Ovary (tissue), 9 donors: ENCODE measurements around the gene NSUN6. TPM values are rescaled to one million over a fixed set of nuclear protein-coding genes. Genes with fewer than 3 reads are reported as not detected.
A peak's percentile ranks its signal among the peaks of the same experiment; 100 is the strongest.

Source experiments
- DNase-seq, 5 donors: peaks; one replicate each; pipeline ENCODE4 v3.0.0-alpha.2; 2019 to 2020
- H3K27ac ChIP-seq, 2 donors: fragments of 200-600 bp; one replicate each; pipeline versions ENCODE4 v1.5.1 to v1.8.0; 2019 to 2022
- H3K27me3 ChIP-seq: fragments of 200-600 bp; one replicate; pipeline ENCODE4 v1.8.0; 2022
- H3K36me3 ChIP-seq: fragments of 200-600 bp; sonication (generic); one replicate; pipeline ENCODE4 v1.5.1; 2019
- H3K4me1 ChIP-seq: one replicate; pipeline ENCODE4 v1.8.1; 2013; ENCODE audit warnings: mild to moderate bottlenecking, moderate library complexity; ENCODE audit not compliant: insufficient read depth
- H3K4me3 ChIP-seq: fragments of 200-600 bp; sonication (generic); one replicate; pipeline ENCODE4 v1.5.1; 2017
- H3K9me3 ChIP-seq, 2 donors: fragments of 200-600 bp in 1 of 2; sonication (generic) in 1 of 2; one replicate each; pipeline versions ENCODE4 v1.5.1 to v1.8.1; 2013 to 2019; ENCODE audit warnings: mild to moderate bottlenecking in 1 of 2, moderate library complexity in 1 of 2
- CTCF ChIP-seq, 3 donors: fragments of 450-650 bp in 2 of 3; fragments of 200-600 bp in 1 of 3; IDR thresholded peaks; one replicate each; pipeline versions ENCODE4 v1.5.1 to v1.8.0; 2016 to 2022; ENCODE audit warnings: antibody characterized with exemption in 3 of 3, mild to moderate bottlenecking in 1 of 3
- EP300 ChIP-seq: sonication (generic); formaldehyde crosslinking; IDR thresholded peaks from one replicate; pipeline ENCODE4 v1.6.1; 2017; ENCODE audit warnings: antibody characterized with exemption
- POLR2A ChIP-seq: fragments of 450-650 bp; IDR thresholded peaks from one replicate; pipeline ENCODE4 v1.6.1; 2017; ENCODE audit warnings: antibody characterized with exemption, mild to moderate bottlenecking, moderate library complexity
- WGBS, 3 donors: extraction: QIAGEN DNeasy Blood & Tissue Kit in 1 of 3; methylation state at CpG; one replicate each; pipeline versions ENCODE4 v1.1.5 to v1.1.7; 2013 to 2017; 5-methylcytosine and 5-hydroxymethylcytosine counted together
- intact Hi-C, 4 donors: fragments of 100-400 bp; cut with DNase I; formaldehyde crosslinking; loops; one replicate each; pipeline versions ENCODE4 v1.11.0 to v1.15.1; 2022 to 2023
- polyA plus RNA-seq, 2 donors: library from polyadenylated mRNA; stranded (reverse); fragments of 200-250 nt in 1 of 2; fragments of 350-450 nt in 1 of 2; fragmentation: Illumina TruSeq in 1 of 2; extraction: RNeasy Lipid Tissue Mini Kit (QIAGEN cat#74804) in 1 of 2; gene quantifications; one replicate each; pipeline ENCODE4 v1.2.3, GENCODE V29; 2013 to 2014
- total RNA-seq, 7 donors: library from RNA; depleted of rRNA in 2 of 7; stranded (reverse); fragments of >200 nt in 2 of 7; fragmentation: NEBNext Ultra II Directional in 3 of 7; extraction: Animal tissue kit (Norgen Biotek cat#: 25700) in 3 of 7; gene quantifications; one replicate each; pipeline versions ENCODE4 v1.1.0 to v1.2.4, GENCODE V29; 2016 to 2023
- donor health status: DM: no; HTN: no; CAD: no; lungs with moderate emphysema.
- donor health status: DM: no; HTN: no; CAD: no.
- donor health status: Bipolar disorder and iron deficiency.
- donor health status: DM: yes; HTN: yes; CAD: no.
- donor health status: DM: no; HTN: no; CAD: no.
- donor health status: DM: yes; HTN: yes; CAD: no.

NSUN6 gene
- total and polyA plus RNA-seq, 9 donors, result 8.9 to 19.5 (median 15.0) TPM

- Histone ChIP-seq H3K9me3 (no peaks in the 10 kb centered on the region), H3K4me1 (peaks cover 5% of the 10 kb centered on the region), H3K4me3 (no peak overlapping the region), H3K27ac (peak overlapping the region in 1 of 2 donors; percentile 44), H3K27me3 (no peaks in the 10 kb centered on the region), H3K36me3 (no peaks in the 10 kb centered on the region)
- intact Hi-C loops, result no loop called here
- TF ChIP-seq CTCF (IDR thresholded peaks at IDR 0.05), result no peak
- TF ChIP-seq EP300, result no peak
- TF ChIP-seq POLR2A, result no peak
- WGBS, 3 donors, result 31 to 38% (median 33%) methylated on average over 8 of the region's 8 CpGs
- DNase-seq, result no peak
These were observed 153.5 kb downstream of the NSUN6 start for GRCh38 chr10:18497806-18498369.

Other genes starting within 250 kb of the NSUN6 start
- gene ARL5B, start 7.8 kb upstream of the NSUN6 start, total RNA-seq, result 10 to 100 TPM; 10.5 to 19.1 (median 13.0) TPM
- gene ARL5B, start 7.8 kb upstream of the NSUN6 start, polyA plus RNA-seq, result 1 to 10 TPM; 6.0 to 7.2 TPM